Right lobe of liver (tissue), 4 donors: Measurements from ENCODE around the gene ZNF79.

ENCODE experiments used
- CTCF ChIP-seq, 4 donors: fragments of 200-600 bp in 3 of 4; fragments of 450-650 bp in 1 of 4; IDR thresholded peaks; one replicate each; pipeline versions ENCODE4 v1.5.1 to v1.8.0; 2016 to 2022; ENCODE audit warnings: antibody characterized with exemption in 4 of 4, mild to moderate bottlenecking in 2 of 4
- POLR2A ChIP-seq: fragments of 450-650 bp; IDR thresholded peaks from one replicate; pipeline ENCODE4 v1.6.1; 2017; ENCODE audit warnings: antibody characterized with exemption, mild to moderate bottlenecking
- donor health status: DM: no; HTN: no; CAD: no.
- donor health status: DM: no; HTN: no; CAD: no.
- donor health status: DM: no; HTN: yes; CAD: no.

- TF ChIP-seq POLR2A: no peak
- no peak for TF ChIP-seq CTCF (IDR thresholded peaks at IDR 0.05)
These were observed 25.3 kb downstream of the ZNF79 start for GRCh38 chr9:127449332-127449966.
